DMS 273 treated with DMSO at 0.1 percent for 48 hours (cell line): Measurements from ENCODE around the gene PMIS2.

Experiments
- DNase-seq: peaks from one replicate; lab custom pipeline; 2025; lab: John Stamatoyannopoulos, UW

The PMIS2 gene

GRCh38 chr19:35633727-35634440 lies 47.9 kb downstream of the PMIS2 start:
- no peak for DNase-seq

- no peak for DNase-seq
Measured at GRCh38 chr19:35636651-35637050, 50.7 kb downstream of the PMIS2 start.
